Neural crest cell (in vitro differentiated cells): ENCODE data around the gene KLHL6. TPM values are rescaled to one million over a fixed set of nuclear protein-coding genes. Genes with fewer than 3 reads are reported as not detected.

Source experiments
- DNase-seq: peaks from one replicate; pipeline ENCODE4 v3.0.0; 2021; ENCODE audit warnings: low read depth, mixed read lengths, low spot score
- H3K27ac Mint-ChIP-seq: one replicate; pipeline ENCODE4 v1.8.0; 2021; ENCODE audit warnings: mild to moderate bottlenecking, mixed read lengths; ENCODE audit not compliant: unreplicated experiment
- H3K27me3 Mint-ChIP-seq: 2 replicates; pipeline ENCODE4 v1.8.0; 2021; ENCODE audit warnings: low read depth, mild to moderate bottlenecking, mixed read lengths
- H3K36me3 Mint-ChIP-seq: 2 replicates; pipeline ENCODE4 v1.8.0; 2021; ENCODE audit warnings: low read depth, mild to moderate bottlenecking, mixed read lengths
- H3K4me1 Mint-ChIP-seq: 2 replicates; pipeline ENCODE4 v1.8.0; 2021; ENCODE audit warnings: mixed read lengths
- H3K4me3 Mint-ChIP-seq: one replicate; pipeline ENCODE4 v1.8.0; 2021; ENCODE audit warnings: mild to moderate bottlenecking, mixed read lengths
- H3K9me3 Mint-ChIP-seq: 2 replicates; pipeline ENCODE4 v1.8.0; 2021; ENCODE audit warnings: mixed read lengths
- total RNA-seq: library from RNA; stranded (reverse); gene quantifications from 2 replicates; pipeline ENCODE4 v1.2.1, GENCODE V29; 2021
- TF ChIP-seq, protein P1 (sequence below): fragments of 200-600 bp; sonication (generic); conservative IDR thresholded peaks from 2 replicates; pipeline ENCODE4 v1.5.0; 2021; ENCODE audit warnings: antibody characterized with exemption, mild to moderate bottlenecking

KLHL6 gene
- total RNA-seq, 1 donor from 2014 or later = 0.12 TPM

DNA sequence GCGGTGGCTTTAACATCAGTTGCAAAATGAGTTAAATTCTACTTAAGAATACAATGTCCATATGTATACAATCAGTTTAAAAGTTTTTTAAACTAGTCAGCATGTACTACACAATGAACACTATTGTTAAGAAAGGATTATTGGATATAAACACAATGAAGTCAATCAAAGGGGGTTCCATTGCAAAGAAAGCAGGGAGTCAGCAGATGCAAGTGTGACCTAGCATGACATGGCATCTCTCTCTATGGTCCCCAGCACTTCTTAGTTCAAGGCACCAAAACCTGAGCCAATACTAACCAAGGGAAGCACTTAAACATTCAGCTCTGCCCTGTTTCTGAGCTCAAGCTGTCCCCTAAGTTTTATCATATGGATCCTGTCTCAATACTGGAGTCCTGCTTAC lies 17.0 kb downstream of the KLHL6 start:
- DNase-seq = no peak
- H3K36me3 Mint-ChIP-seq = no peaks in the 10 kb centered on the region
- no peak overlapping the region for H3K4me3 Mint-ChIP-seq
- TF ChIP-seq, protein P1, sequence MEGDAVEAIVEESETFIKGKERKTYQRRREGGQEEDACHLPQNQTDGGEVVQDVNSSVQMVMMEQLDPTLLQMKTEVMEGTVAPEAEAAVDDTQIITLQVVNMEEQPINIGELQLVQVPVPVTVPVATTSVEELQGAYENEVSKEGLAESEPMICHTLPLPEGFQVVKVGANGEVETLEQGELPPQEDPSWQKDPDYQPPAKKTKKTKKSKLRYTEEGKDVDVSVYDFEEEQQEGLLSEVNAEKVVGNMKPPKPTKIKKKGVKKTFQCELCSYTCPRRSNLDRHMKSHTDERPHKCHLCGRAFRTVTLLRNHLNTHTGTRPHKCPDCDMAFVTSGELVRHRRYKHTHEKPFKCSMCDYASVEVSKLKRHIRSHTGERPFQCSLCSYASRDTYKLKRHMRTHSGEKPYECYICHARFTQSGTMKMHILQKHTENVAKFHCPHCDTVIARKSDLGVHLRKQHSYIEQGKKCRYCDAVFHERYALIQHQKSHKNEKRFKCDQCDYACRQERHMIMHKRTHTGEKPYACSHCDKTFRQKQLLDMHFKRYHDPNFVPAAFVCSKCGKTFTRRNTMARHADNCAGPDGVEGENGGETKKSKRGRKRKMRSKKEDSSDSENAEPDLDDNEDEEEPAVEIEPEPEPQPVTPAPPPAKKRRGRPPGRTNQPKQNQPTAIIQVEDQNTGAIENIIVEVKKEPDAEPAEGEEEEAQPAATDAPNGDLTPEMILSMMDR = no peak
- no peaks in the 10 kb centered on the region for H3K9me3 Mint-ChIP-seq
- H3K27ac Mint-ChIP-seq = no peak overlapping the region
- peaks cover 8% of the 10 kb centered on the region for H3K4me1 Mint-ChIP-seq
- H3K27me3 Mint-ChIP-seq = no peaks in the 10 kb centered on the region

- TF ChIP-seq, protein P1 = no peak
- no peak for DNase-seq
- H3K27ac Mint-ChIP-seq = no peak overlapping the region
- H3K27me3 Mint-ChIP-seq = no peaks in the 10 kb centered on the region
- no peak overlapping the region for H3K4me3 Mint-ChIP-seq
- H3K36me3 Mint-ChIP-seq = no peaks in the 10 kb centered on the region
- no peaks in the 10 kb centered on the region for H3K9me3 Mint-ChIP-seq
- H3K4me1 Mint-ChIP-seq = peaks cover 13% of the 10 kb centered on the region
Observed at GRCh38 chr3:183537295-183537730, 18.2 kb downstream of the KLHL6 start.

- Mint-ChIP-seq H3K4me1 (peaks cover 13% of the 10 kb centered on the region), H3K36me3 (no peaks in the 10 kb centered on the region), H3K27me3 (no peaks in the 10 kb centered on the region), H3K4me3 (no peak overlapping the region), H3K27ac (no peak overlapping the region), H3K9me3 (no peaks in the 10 kb centered on the region)
- TF ChIP-seq, protein P1 = no peak
- DNase-seq = no peak
Observed at GRCh38 chr3:183536238-183536880, 19.1 kb downstream of the KLHL6 start.

GRCh38 chr3:183534249-183534648 lies 21.3 kb downstream of the KLHL6 start:
- Mint-ChIP-seq H3K27ac (no peak overlapping the region), H3K9me3 (no peaks in the 10 kb centered on the region), H3K36me3 (no peaks in the 10 kb centered on the region), H3K4me1 (peaks cover 19% of the 10 kb centered on the region), H3K4me3 (no peak overlapping the region), H3K27me3 (no peaks in the 10 kb centered on the region)
- DNase-seq = no peak
- TF ChIP-seq, protein P1 = no peak

DNA sequence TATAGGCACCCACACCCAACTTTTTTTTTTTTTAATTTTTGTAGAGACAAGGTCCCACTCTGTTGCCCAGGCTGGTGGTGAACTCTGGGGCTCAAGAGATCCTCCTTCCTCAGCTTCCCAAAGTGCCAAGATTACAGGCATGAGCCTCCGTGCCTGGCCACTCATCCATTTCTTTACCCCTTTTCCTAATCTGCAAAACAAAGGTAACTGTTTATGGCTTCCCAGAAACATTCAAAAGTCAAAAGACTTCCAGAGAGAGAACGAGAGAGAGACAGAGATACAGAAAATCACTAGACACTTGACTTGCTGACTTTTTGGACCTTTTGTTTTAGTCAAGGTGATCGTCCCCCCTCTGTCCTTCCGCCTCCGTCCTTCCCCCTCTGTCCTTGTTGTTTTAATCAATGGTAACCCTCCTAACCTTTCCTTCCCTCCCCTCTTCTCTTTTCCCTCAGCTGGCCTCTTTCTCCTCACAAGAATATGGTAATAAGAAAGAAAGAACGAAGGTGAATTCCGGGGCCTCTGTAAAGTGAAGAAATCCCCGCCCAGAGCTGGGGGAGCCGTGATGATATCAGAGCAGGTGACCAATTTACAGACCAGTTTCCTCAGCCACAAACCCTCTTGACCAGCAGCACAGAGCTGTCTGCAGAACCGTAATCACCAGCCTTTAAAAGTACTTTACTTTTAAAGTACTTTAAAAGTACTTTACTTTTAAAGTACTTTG lies 21.9 kb downstream of the KLHL6 start:
- DNase-seq = no peak
- Mint-ChIP-seq H3K36me3 (no peaks in the 10 kb centered on the region), H3K27me3 (no peaks in the 10 kb centered on the region), H3K9me3 (peaks cover 3% of the 10 kb centered on the region), H3K4me3 (no peak overlapping the region), H3K4me1 (peaks cover 19% of the 10 kb centered on the region), H3K27ac (peak overlapping the region; percentile 36)
- TF ChIP-seq, protein P1 = no peak
